ENCODE results near the gene CSGALNACT2.

DNA sequence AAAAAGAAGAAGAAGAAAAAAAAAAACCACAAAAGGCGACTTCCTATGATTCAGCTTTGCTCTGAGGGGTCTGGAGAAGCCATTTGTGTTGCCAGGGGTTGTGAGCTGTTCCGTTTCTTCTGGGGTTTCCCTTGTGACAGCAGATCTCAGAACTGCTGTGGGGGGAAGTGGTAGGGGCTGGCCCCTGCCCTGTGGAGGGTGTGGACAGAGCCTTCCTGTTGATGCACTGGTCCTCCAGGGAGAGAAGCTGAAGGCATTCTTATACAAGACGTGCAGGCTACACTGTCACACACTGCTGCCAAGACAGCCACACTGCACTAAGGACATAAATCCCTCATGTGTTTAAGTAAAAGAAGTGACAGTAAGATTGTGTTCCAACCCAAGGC is 17.3 kb upstream of the CSGALNACT2 start:
- TF ChIP-seq CTCF (IDR thresholded peaks at IDR 0.05; ENCODE audit: insufficient read depth, low read length, poor library complexity, severe bottlenecking) (no peak), EZH2phosphoT487 (conservative IDR thresholded peaks at IDR 0.05; ENCODE audit: low read length) (no peak)

All from SU-DHL-6 (cell line).